Mammary epithelial cell (primary cell): ENCODE results near the gene DNAJA3.

Experiments
- EZH2 ChIP-seq: IDR thresholded peaks from 2 replicates; pipeline ENCODE4 v1.6.1; 2012; ENCODE audit warnings: low read length, inconsistent platforms, borderline replicate concordance
- TF ChIP-seq, protein P1 (sequence below), 2 donors: IDR thresholded peaks in 1 of 2; conservative IDR thresholded peaks in 1 of 2; 2 replicates each; pipeline ENCODE4 v1.5.1; 2011 to 2012; ENCODE audit warnings: inconsistent platforms in 2 of 2, low read length in 2 of 2, mild to moderate bottlenecking in 2 of 2, control low read depth in 1 of 2, low read depth in 1 of 2; ENCODE audit not compliant: insufficient read depth in 1 of 2; ENCODE audit errors: extremely low read depth in 1 of 2

DNA sequence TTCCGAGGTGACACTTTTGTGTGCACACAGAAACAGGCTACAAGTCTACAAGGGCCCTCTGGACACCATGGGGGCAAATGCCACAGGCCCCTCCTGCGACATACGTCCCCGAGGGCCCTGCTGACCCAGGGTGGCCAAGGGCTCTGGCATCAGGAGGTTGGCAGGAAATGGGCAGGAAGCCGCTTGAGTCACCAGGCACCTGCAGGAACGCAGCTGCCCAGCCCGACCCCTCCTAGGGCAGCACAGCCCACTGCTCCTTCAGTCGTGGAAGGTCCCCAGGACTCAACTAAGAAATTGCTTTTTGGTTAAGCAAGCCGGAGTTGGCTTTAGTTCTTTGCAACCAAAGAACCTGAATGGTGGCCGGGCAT, 17.4 kb upstream of the DNAJA3 start:
- no peak for TF ChIP-seq EZH2
- TF ChIP-seq, protein P1, sequence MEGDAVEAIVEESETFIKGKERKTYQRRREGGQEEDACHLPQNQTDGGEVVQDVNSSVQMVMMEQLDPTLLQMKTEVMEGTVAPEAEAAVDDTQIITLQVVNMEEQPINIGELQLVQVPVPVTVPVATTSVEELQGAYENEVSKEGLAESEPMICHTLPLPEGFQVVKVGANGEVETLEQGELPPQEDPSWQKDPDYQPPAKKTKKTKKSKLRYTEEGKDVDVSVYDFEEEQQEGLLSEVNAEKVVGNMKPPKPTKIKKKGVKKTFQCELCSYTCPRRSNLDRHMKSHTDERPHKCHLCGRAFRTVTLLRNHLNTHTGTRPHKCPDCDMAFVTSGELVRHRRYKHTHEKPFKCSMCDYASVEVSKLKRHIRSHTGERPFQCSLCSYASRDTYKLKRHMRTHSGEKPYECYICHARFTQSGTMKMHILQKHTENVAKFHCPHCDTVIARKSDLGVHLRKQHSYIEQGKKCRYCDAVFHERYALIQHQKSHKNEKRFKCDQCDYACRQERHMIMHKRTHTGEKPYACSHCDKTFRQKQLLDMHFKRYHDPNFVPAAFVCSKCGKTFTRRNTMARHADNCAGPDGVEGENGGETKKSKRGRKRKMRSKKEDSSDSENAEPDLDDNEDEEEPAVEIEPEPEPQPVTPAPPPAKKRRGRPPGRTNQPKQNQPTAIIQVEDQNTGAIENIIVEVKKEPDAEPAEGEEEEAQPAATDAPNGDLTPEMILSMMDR (conservative IDR thresholded peaks at IDR 0.05 in 1 of 2, IDR thresholded peaks at IDR 0.05 in 1 of 2; ENCODE audit: extremely low read depth in 1 of 2, insufficient read depth in 1 of 2, low read depth in 1 of 2, low read length in 2 of 2) = no peak
